IPS-NIHi7 (cell line): ENCODE measurements around the gene DNAJA4.

ENCODE experiments used
- DNase-seq: peaks from one replicate; pipeline ENCODE4 v3.0.0; 2012; ENCODE audit warnings: mixed read lengths; ENCODE audit errors: extremely low spot score

DNAJA4 gene

GRCh38 chr15:78280319-78281072 lies 16.1 kb downstream of the DNAJA4 start:
- no peak for DNase-seq

- DNase-seq = no peak
These were observed 18.0 kb downstream of the DNAJA4 start for GRCh38 chr15:78282324-78282723.

DNA sequence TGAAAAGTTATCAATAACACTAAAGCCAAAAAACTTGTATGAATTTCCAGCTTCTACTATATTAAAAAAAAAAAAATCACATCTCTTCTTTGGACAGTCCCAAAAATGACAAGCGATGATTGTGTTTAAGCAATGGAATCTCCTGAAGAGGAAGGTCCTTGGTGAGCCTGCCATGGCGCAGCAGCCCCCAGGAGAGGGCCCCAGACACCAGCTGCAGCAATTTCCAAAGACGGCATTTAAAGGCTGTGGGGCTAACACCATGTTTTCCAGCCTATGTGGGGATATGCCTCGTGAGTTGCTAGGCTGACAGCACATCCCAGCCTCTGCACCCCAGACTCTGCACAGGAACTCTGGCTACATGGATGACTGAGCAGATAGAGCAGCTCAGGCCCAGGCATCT lies 20.4 kb downstream of the DNAJA4 start:
- peak; percentile 43 for DNase-seq

DNA sequence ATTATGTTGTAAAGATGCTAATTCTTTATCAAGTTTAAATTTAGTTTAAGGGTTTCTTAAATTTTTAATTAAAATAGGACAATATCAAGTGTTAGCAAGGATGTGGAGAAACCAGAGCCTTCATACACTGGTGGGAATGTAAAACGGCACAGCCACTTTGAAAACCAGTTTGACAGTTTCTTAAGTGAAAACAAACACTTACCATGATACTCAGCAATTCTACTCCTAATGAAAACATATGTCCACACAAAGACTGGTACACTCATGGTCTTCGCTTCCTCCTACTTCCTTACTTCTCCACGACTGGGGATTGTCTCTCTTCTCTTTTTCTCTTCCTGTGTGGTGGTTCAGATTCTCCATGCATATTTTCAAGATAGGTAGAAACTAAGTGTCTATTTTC lies 25.9 kb downstream of the DNAJA4 start:
- no peak for DNase-seq

DNA sequence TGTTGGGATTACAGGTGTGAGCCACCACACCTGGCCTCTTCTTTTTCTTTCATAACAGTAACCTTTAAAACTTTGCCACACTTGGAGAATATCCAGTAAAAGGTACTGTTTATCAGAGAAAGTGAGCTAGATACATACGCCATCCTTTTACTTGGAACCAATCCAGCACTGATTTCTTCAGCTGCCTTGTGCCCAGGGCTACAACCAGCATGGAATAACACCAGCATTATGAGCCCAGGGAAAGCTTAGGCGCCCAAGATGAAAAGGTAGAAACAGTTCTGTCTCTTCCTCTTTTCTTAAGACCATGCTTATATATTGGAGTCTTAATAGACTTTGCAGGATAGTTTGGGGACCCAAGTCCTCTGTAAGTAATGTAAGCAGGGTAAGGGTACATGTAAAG lies 26.7 kb downstream of the DNAJA4 start:
- no peak for DNase-seq

DNA sequence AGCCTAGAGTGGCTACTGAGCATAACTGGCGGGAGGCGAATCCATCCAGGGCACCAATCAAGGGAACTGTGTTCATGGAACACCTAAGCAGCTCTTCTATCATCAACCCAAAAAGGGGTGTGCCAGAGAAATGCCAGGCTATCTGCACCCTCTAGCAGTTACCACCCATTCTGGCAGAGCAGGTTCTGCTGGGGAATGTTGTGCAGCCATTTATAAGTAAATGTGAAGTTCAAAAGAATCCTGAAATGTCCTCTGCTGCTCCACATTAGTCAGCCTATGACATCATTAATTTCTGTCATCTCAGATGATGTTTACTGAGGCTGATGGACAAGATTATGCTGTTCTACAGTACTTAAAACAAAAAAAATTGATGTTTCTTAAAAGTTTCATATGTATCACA lies 27.3 kb downstream of the DNAJA4 start:
- DNase-seq = no peak

GRCh38 chr15:78292219-78292618 lies 27.9 kb downstream of the DNAJA4 start:
- no peak for DNase-seq

- peak; percentile 99 for DNase-seq
These were observed 35.0 kb downstream of the DNAJA4 start, which contains the start of gene SKIC8 for GRCh38 chr15:78299101-78299930. SKIC8 (minus strand) TSS chr15:78299609; CDS start chr15:78295686, 3,923 bp downstream.

GRCh38 chr15:78301326-78301725 lies 37.0 kb downstream of the DNAJA4 start:
- no peak for DNase-seq

DNA sequence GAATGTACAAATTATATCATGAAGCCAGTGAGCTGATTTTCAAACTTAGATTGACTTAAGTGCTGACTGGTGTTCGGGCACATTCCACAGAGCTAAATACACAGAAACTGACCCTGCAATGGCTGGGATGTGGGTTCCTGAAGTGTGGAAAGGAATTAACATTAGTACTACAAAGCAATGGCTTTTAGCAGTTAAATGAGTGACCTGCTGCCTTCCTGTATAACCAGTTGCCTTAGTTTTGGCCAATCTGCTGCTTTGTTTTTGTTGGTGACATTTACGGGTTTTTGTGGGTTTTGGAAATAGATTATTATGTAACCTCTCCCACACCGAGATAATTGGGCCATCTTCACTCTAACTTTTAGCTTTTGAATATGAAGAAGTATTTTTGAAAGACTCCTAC lies 37.5 kb downstream of the DNAJA4 start:
- no peak for DNase-seq

GRCh38 chr15:78302579-78303312 lies 38.4 kb downstream of the DNAJA4 start:
- no peak for DNase-seq

DNA sequence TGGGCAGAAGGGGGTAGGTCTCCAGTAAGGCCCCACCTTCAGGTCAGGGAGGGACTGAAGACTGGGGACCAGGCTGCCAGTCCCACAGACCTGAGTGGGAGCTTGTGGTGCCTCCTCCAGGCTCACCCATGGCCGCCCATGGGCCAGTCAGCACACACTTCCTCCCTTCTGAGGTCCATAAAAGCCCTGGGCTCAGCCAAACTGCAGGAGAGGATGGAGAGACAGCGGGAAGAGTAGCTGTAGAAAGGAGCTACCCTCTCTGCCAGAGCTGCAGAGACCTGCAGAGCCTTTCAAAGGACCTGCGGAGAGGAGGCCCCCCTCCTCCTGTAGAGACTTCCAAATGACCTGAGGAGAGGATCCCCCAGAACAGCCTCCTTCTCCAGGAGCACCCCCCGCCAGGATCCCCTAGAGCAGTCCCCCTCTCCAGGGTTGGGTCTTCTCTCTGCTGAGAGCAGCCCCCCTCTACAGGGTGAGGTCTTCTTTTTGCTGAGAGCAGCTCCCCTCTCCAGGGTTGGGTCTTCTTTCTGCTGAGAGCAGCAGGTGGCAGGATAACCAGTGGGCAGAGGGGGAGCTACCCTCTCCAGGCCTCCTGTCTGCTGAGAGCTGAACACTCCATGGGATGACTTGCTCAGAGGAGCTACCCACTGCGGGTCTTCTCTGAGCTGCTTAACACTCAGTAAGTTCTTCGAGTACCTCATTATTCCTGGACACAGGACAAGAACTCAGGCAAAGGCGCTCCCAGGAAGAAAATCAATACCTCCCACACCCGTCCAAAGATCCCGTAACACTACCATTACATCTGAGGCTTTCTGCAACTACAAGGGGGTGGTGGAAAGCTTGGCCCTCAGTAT lies 40.1 kb downstream of the DNAJA4 start:
- DNase-seq = no peak

DNA sequence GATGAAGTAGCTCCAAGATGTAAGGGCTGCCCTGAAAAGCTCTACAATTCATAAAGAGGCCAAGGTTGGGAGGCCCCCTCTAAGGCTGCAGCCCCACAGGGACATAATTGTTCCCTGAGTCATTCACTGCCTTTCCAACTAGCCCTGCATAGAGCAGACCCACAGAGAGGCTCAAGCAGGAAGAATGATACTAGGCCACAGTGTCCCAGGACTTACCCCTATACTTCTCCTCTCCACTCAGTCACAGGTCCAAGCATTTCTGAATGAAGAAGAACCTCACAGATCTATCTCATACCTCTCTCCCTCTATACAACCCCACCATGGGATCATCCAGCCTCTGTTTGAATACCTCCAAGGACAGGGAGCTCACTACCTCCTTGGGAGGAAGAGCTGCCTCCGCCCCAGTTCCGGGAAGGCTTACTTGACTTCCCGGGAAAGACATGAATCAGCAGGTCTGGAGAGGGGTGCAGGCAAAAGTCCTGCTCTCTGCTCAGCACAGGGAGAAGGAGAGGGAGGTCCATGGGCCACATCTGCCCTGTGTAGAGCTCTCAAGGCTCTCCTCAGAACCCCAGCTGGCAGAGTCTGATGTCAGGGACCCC lies 41.9 kb downstream of the DNAJA4 start:
- DNase-seq = no peak

DNA sequence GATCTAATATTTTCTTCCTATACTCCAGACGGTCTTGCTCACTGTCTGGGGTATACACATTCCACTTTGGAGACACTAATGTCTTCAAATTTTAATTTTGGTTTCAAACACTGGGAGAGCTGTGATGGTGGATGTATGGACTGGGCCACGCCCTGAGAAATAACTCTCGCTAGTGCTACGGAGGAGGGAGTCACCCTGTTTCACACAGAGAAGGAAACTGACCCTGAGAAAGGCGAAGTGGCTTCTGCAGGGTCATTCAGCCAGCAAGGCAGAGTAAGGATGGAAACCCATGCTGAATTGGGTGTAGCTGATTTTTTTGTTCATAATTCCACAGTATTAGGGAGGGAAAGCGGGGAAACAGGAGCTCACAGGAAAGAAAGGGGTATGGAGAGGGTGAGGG lies 43.6 kb downstream of the DNAJA4 start:
- no peak for DNase-seq

- peak; percentile 92 for DNase-seq
These were observed 44.2 kb downstream of the DNAJA4 start for GRCh38 chr15:78308422-78309032.

- DNase-seq = no peak
These were observed 46.9 kb downstream of the DNAJA4 start for GRCh38 chr15:78311292-78311691.

- no peak for DNase-seq
These were observed 48.2 kb downstream of the DNAJA4 start for GRCh38 chr15:78312536-78312935.

GRCh38 chr15:78312957-78313356 lies 48.6 kb downstream of the DNAJA4 start:
- DNase-seq = no peak

- no peak for DNase-seq
These were observed 49.0 kb downstream of the DNAJA4 start for GRCh38 chr15:78313383-78313782.

- no peak for DNase-seq
These were observed 49.8 kb downstream of the DNAJA4 start for GRCh38 chr15:78314181-78314581.
